Measurements from ENCODE around the gene SDK2. TPM values are rescaled to one million over a fixed set of nuclear protein-coding genes. Genes with fewer than 3 reads are reported as not detected.

Gene SDK2
- total RNA-seq, 4 donors from 2014 or later: 1.5 to 7.0 (median 3.7) TPM

DNA sequence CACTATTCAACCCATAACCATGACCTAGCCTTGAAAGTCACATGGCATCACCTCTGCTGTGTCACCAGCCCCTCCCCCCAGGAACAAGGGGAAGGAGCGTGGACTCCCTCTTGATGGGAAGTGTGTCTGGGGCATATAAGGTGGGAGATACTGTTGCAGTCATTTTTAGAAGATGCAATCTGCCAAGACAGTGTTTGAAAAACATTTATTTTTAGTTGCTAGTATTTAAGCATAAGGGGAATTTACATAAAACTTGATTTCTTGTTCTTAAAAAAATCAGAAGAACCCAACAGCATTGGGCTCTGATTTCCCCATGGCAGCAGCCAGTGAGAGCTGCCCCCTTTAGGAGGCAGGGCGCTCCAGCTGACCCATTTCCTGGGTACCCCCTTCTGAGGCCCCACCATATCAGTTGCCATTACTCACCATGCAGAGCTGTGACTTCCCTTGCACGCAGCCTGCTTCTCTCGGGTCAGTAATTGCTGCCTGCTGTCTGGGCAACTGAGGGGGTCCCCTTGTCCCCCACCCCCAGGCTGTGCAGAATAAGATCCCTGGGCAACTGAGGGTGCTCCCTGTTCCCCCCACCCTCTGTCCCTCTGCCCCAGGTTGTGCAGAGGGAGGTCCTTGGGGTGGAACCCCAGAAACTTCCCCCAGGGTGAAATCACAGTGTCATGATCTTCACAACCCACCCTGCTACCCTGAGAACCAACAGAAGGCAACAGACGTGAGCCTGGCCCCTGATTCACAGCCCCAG, 320.7 kb downstream of the SDK2 start:
- H3K9me3 ChIP-seq: no peaks in the 10 kb centered on the region
- no peak for DNase-seq
- no peak overlapping the region for H3K27ac ChIP-seq
- TF ChIP-seq, protein P1, sequence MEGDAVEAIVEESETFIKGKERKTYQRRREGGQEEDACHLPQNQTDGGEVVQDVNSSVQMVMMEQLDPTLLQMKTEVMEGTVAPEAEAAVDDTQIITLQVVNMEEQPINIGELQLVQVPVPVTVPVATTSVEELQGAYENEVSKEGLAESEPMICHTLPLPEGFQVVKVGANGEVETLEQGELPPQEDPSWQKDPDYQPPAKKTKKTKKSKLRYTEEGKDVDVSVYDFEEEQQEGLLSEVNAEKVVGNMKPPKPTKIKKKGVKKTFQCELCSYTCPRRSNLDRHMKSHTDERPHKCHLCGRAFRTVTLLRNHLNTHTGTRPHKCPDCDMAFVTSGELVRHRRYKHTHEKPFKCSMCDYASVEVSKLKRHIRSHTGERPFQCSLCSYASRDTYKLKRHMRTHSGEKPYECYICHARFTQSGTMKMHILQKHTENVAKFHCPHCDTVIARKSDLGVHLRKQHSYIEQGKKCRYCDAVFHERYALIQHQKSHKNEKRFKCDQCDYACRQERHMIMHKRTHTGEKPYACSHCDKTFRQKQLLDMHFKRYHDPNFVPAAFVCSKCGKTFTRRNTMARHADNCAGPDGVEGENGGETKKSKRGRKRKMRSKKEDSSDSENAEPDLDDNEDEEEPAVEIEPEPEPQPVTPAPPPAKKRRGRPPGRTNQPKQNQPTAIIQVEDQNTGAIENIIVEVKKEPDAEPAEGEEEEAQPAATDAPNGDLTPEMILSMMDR (IDR thresholded peaks at IDR 0.05): no peak
- no peak for TF ChIP-seq POLR2A (IDR thresholded peaks at IDR 0.05)
- no peak overlapping the region for H3K4me3 ChIP-seq (replicated peaks in 1 of 3)
- WGBS, 2 donors: 59 to 65% methylated on average over 3 to 5 of the region's 5 CpGs
- H3K36me3 ChIP-seq: no peaks in the 10 kb centered on the region
- peaks cover 0 to 8% of the 10 kb centered on the region in 2 donors for H3K4me1 ChIP-seq
- H3K27me3 ChIP-seq: no peaks in the 10 kb centered on the region
- intact Hi-C loops (cut with DNase I): no loop called here

DNA sequence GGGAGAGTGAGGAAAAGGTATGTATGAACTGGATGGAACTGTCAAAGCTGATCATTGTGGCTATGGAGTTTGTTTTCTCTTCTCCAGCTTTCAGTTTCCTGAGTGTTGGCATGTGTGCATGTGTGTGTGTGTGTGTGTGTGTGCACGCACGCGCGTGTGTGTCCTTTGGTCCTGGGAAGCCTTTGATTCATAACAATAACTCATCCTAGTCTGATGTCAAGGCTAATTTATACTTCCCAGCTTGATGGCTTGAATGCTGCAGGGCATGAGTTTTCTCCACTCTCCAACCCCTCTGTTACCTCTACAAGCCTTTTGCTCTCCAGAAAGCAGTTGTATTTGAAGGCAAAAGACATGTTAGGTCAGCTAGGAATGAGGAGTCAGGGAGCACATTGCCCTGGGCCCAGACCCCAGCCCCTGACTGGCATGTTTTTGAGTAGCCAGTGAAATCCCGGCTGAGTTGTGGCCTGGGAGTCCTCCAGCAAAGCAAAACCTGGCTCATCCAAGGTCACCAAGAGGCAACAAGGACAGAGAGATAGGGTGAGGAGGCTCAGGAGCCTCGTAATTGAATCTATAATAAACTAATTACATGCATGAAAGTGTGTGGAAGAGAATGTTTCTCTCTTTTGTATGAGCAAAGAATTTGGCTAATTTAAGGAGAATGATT, 323.5 kb downstream of the SDK2 start:
- TF ChIP-seq, protein P1 (IDR thresholded peaks at IDR 0.05): no peak
- TF ChIP-seq POLR2A (IDR thresholded peaks at IDR 0.05): no peak
- 80 to 86% methylated on average over 6 of the region's 6 CpGs for WGBS, 2 donors
- no peak for DNase-seq
- Histone ChIP-seq H3K4me1 (peaks cover 0 to 24% of the 10 kb centered on the region in 2 donors), H3K36me3 (no peaks in the 10 kb centered on the region), H3K27ac (no peak overlapping the region), H3K4me3 (replicated peaks in 1 of 3) (no peak overlapping the region), H3K27me3 (no peaks in the 10 kb centered on the region), H3K9me3 (no peaks in the 10 kb centered on the region)
- intact Hi-C loops (cut with DNase I): no loop called here

DNA sequence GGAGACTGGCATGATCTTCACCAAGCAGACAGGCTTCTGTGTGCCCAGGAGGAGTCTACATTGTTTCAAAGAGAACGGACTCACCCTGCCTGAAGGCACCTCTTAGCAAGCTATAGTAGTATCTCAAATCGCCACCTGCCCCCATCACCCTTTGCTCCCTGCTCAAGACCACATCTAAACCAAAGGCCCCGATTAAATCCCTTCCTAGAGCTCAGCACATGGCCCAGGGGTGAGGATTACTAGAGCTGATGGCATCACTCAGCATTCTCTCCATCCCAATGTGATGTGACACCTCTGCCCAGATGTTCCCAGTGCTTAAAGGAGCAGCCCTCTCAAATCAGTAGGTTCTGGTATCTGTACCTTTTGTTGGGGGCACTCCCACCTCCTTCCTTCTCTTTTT, 324.5 kb downstream of the SDK2 start:
- 89 to 92% methylated on average over 3 of the region's 3 CpGs for WGBS, 2 donors

DNA sequence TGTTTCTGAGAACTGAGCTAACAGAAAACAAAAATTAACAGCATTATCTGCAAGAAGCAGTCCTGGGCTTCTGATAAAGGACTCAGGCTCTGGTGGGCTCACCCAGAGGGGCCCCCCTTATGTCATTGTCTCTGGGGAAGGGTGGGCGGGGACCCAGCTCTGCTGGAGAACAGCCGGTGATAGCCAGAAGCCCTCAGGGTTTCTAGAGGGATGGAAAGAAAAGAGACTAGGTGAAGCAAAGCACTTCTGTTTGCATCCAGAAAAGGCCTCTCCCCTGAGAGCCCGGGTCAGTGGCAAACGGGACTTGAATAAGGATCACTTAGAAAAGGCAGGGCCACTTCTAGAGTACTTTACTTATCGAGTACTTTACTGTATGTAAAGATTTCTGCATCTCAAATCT, 325.4 kb downstream of the SDK2 start:
- H3K36me3 ChIP-seq: no peaks in the 10 kb centered on the region
- WGBS, 2 donors: 46 to 49% methylated on average over 5 of the region's 5 CpGs
- peaks cover 0 to 21% of the 10 kb centered on the region in 2 donors for H3K4me1 ChIP-seq
- DNase-seq: no peak
- no peaks in the 10 kb centered on the region for H3K27me3 ChIP-seq
- intact Hi-C loops (cut with DNase I): no loop called here
- TF ChIP-seq, protein P1 (IDR thresholded peaks at IDR 0.05): no peak
- no peak for TF ChIP-seq POLR2A (IDR thresholded peaks at IDR 0.05)
- H3K9me3 ChIP-seq: no peaks in the 10 kb centered on the region
- no peak overlapping the region for H3K4me3 ChIP-seq (replicated peaks in 1 of 3)
- H3K27ac ChIP-seq: no peak overlapping the region

More for the DNA sequence above, 324.5 kb downstream of the SDK2 start:
- DNase-seq: no peak
- no peak for TF ChIP-seq POLR2A (IDR thresholded peaks at IDR 0.05)
- TF ChIP-seq, protein P1 (IDR thresholded peaks at IDR 0.05): no peak
- no peak overlapping the region for H3K4me3 ChIP-seq (replicated peaks in 1 of 3)
- no peaks in the 10 kb centered on the region for H3K9me3 ChIP-seq
- H3K27ac ChIP-seq: no peak overlapping the region
- intact Hi-C loops (cut with DNase I): no loop called here
- no peaks in the 10 kb centered on the region for H3K27me3 ChIP-seq
- peaks cover 0 to 22% of the 10 kb centered on the region in 2 donors for H3K4me1 ChIP-seq
- H3K36me3 ChIP-seq: no peaks in the 10 kb centered on the region

DNA sequence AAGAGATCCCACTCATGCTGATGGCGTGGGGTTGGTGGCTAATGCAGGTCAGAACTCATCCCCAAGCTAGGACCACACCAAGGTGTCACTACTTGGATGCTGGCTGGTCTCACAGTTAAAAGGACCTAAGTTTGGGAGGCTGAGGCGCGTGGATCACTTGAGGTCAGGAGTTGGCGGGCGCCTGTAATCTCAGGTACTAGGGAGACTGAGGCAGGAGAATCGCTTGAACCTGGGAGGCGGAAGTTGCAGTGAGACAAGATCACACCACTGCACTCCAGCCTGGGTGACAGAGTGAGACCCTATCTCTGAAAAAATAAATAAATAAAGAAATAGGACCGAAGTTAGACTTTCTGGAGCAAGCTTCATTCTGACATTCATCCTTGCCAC, 325.8 kb downstream of the SDK2 start:
- 91 to 95% methylated on average over 8 of the region's 8 CpGs for WGBS, 2 donors
- no peaks in the 10 kb centered on the region for H3K36me3 ChIP-seq
- H3K27ac ChIP-seq: no peak overlapping the region
- no peak for DNase-seq
- H3K9me3 ChIP-seq: no peaks in the 10 kb centered on the region
- TF ChIP-seq POLR2A (IDR thresholded peaks at IDR 0.05): no peak
- TF ChIP-seq, protein P1 (IDR thresholded peaks at IDR 0.05): no peak
- no peaks in the 10 kb centered on the region for H3K27me3 ChIP-seq
- peaks cover 0 to 17% of the 10 kb centered on the region in 2 donors for H3K4me1 ChIP-seq
- no peak overlapping the region for H3K4me3 ChIP-seq (replicated peaks in 1 of 3)
- intact Hi-C loops (cut with DNase I): no loop called here

All from thyroid gland (tissue), 4 donors.